HepG2 (cell line): Measurements from ENCODE around the gene TPM1. TPM values are rescaled to one million over a fixed set of nuclear protein-coding genes. Genes with fewer than 3 reads are reported as not detected.

ENCODE experiments used
- HMG20A ChIP-seq: IDR thresholded peaks from 2 replicates; pipeline ENCODE4 v1.6.1; 2016; ENCODE audit warnings: borderline replicate concordance
- JUNB ChIP-seq: sonication (generic); formaldehyde crosslinking; IDR thresholded peaks from 2 replicates; pipeline ENCODE4 v1.8.0; 2022; ENCODE audit warnings: missing genetic modification reagents, mild to moderate bottlenecking, borderline replicate concordance
- MXD3 ChIP-seq: IDR thresholded peaks from 2 replicates; pipeline ENCODE4 v1.6.1; 2016; ENCODE audit warnings: mild to moderate bottlenecking, missing biosample characterization, missing genetic modification reagents
- NFE2L2 ChIP-seq: fragments of 150-350 bp; IDR thresholded peaks from 2 replicates; pipeline ENCODE4 v1.6.1; 2014; ENCODE audit warnings: low read length
- NKX3-1 ChIP-seq: sonication (generic); formaldehyde crosslinking; IDR thresholded peaks from 2 replicates; pipeline ENCODE4 v1.5.0; 2020; ENCODE audit warnings: missing genetic modification reagents
- ZNF235 ChIP-seq: sonication (generic); formaldehyde crosslinking; IDR thresholded peaks from 2 replicates; pipeline ENCODE4 v1.8.1; 2023; ENCODE audit warnings: mild to moderate bottlenecking, missing genetic modification reagents, borderline replicate concordance
- ZNF44 ChIP-seq: sonication (generic); formaldehyde crosslinking; IDR thresholded peaks from 2 replicates; pipeline ENCODE4 v1.5.1; 2020; ENCODE audit warnings: mild to moderate bottlenecking, missing genetic modification reagents
- ZNF543 ChIP-seq: sonication (generic); formaldehyde crosslinking; IDR thresholded peaks from 2 replicates; pipeline ENCODE4 v1.4.0; 2020; ENCODE audit warnings: mild to moderate bottlenecking, missing genetic modification reagents
- ZNF687 ChIP-seq: sonication (generic); formaldehyde crosslinking; IDR thresholded peaks from 2 replicates; pipeline ENCODE4 v1.5.1; 2020; ENCODE audit warnings: mild to moderate bottlenecking, missing genetic modification reagents, moderate library complexity
- polyA plus RNA-seq, 8 experiments: library from polyadenylated mRNA; depleted of rRNA in 3 of 8; stranded (reverse) in 7 of 8; unstranded in 1 of 8; fragments of >200 nt; fragmentation: Illumina TruSeq in 4 of 8; extraction: Trizol in 4 of 8; gene quantifications; 2 replicates each; pipeline versions ENCODE4 v1.2.1 to v1.2.3, GENCODE V29; 2011 to 2016; ENCODE audit warnings: low read depth in 4 of 8, missing spikeins in 1 of 8, mixed read lengths in 1 of 8; ENCODE audit not compliant: insufficient read depth in 1 of 8
- total RNA-seq, 5 experiments: library from RNA; depleted of rRNA; stranded (reverse); fragments of >200 nt; fragmentation: Illumina TruSeq; extraction: Trizol; gene quantifications; 2 replicates each; pipeline ENCODE4 v1.2.3, GENCODE V29; 2016; ENCODE audit warnings: low read depth in 1 of 5
- TF ChIP-seq, protein P1 (sequence below): sonication (generic); formaldehyde crosslinking; IDR thresholded peaks from 2 replicates; pipeline ENCODE4 v1.5.0; 2020; ENCODE audit warnings: mild to moderate bottlenecking, missing genetic modification reagents, borderline replicate concordance
- TF ChIP-seq, protein P2 (sequence below): sonication (generic); formaldehyde crosslinking; IDR thresholded peaks from 2 replicates; pipeline ENCODE4 v1.5.1; 2020; ENCODE audit warnings: mild to moderate bottlenecking, missing genetic modification reagents

The TPM1 gene
- total and polyA plus RNA-seq, 2 of the 13 experiments (the other 11 are each of a cell fraction or from before 2014, with no cell fraction given), result 98.9 to 109 TPM

GRCh38 chr15:63079947-63080626, 37.5 kb downstream of the TPM1 start (continued):
- TF ChIP-seq, protein P1, sequence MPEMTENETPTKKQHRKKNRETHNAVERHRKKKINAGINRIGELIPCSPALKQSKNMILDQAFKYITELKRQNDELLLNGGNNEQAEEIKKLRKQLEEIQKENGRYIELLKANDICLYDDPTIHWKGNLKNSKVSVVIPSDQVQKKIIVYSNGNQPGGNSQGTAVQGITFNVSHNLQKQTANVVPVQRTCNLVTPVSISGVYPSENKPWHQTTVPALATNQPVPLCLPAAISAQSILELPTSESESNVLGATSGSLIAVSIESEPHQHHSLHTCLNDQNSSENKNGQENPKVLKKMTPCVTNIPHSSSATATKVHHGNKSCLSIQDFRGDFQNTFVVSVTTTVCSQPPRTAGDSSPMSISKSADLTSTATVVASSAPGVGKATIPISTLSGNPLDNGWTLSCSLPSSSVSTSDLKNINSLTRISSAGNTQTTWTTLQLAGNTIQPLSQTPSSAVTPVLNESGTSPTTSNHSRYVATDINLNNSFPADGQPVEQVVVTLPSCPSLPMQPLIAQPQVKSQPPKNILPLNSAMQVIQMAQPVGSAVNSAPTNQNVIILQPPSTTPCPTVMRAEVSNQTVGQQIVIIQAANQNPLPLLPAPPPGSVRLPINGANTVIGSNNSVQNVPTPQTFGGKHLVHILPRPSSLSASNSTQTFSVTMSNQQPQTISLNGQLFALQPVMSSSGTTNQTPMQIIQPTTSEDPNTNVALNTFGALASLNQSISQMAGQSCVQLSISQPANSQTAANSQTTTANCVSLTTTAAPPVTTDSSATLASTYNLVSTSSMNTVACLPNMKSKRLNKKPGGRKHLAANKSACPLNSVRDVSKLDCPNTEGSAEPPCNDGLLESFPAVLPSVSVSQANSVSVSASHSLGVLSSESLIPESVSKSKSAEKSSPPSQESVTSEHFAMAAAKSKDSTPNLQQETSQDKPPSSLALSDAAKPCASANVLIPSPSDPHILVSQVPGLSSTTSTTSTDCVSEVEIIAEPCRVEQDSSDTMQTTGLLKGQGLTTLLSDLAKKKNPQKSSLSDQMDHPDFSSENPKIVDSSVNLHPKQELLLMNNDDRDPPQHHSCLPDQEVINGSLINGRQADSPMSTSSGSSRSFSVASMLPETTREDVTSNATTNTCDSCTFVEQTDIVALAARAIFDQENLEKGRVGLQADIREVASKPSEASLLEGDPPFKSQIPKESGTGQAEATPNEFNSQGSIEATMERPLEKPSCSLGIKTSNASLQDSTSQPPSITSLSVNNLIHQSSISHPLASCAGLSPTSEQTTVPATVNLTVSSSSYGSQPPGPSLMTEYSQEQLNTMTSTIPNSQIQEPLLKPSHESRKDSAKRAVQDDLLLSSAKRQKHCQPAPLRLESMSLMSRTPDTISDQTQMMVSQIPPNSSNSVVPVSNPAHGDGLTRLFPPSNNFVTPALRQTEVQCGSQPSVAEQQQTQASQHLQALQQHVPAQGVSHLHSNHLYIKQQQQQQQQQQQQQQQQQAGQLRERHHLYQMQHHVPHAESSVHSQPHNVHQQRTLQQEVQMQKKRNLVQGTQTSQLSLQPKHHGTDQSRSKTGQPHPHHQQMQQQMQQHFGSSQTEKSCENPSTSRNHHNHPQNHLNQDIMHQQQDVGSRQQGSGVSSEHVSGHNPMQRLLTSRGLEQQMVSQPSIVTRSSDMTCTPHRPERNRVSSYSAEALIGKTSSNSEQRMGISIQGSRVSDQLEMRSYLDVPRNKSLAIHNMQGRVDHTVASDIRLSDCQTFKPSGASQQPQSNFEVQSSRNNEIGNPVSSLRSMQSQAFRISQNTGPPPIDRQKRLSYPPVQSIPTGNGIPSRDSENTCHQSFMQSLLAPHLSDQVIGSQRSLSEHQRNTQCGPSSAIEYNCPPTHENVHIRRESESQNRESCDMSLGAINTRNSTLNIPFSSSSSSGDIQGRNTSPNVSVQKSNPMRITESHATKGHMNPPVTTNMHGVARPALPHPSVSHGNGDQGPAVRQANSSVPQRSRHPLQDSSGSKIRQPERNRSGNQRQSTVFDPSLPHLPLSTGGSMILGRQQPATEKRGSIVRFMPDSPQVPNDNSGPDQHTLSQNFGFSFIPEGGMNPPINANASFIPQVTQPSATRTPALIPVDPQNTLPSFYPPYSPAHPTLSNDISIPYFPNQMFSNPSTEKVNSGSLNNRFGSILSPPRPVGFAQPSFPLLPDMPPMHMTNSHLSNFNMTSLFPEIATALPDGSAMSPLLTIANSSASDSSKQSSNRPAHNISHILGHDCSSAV (CRISPR knock-in tag), result no peak
- no peak for TF ChIP-seq ZNF44 (CRISPR knock-in tag)
- 0 out of 2 replicates have a peak, but pooled peaks have one; percentile 21 for TF ChIP-seq HMG20A (CRISPR knock-in tag)
- TF ChIP-seq MXD3 (CRISPR knock-in tag), result no peak
- TF ChIP-seq ZNF235, result no peak
- no peak for TF ChIP-seq NFE2L2
- peak; percentile 54 for TF ChIP-seq ZNF687
- no peak for TF ChIP-seq NKX3-1
- TF ChIP-seq ZNF543, result no peak
- TF ChIP-seq JUNB (CRISPR knock-in tag), result 0 out of 2 replicates have a peak, but pooled peaks have one; percentile 39
- TF ChIP-seq, protein P2, sequence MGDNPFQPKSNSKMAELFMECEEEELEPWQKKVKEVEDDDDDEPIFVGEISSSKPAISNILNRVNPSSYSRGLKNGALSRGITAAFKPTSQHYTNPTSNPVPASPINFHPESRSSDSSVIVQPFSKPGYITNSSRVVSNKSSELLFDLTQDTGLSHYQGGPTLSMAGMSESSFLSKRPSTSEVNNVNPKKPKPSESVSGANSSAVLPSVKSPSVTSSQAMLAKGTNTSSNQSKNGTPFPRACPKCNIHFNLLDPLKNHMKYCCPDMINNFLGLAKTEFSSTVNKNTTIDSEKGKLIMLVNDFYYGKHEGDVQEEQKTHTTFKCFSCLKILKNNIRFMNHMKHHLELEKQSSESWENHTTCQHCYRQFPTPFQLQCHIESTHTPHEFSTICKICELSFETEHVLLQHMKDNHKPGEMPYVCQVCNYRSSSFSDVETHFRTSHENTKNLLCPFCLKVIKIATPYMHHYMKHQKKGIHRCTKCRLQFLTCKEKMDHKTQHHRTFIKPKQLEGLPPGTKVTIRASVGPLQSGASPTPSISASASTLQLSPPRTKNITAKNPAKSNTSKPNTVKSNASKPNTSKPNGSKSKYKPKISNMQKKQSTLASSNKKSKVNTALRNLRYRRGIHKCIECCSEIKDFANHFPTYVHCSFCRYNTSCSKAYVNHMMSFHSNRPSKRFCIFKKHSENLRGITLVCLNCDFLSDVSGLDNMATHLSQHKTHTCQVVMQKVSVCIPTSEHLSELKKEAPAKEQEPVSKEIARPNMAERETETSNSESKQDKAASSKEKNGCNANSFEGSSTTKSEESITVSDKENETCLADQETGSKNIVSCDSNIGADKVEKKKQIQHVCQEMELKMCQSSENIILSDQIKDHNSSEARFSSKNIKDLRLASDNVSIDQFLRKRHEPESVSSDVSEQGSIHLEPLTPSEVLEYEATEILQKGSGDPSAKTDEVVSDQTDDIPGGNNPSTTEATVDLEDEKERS (CRISPR knock-in tag), result no peak
